ENCODE results near the gene UBE2D2.

UBE2D2 gene

DNA sequence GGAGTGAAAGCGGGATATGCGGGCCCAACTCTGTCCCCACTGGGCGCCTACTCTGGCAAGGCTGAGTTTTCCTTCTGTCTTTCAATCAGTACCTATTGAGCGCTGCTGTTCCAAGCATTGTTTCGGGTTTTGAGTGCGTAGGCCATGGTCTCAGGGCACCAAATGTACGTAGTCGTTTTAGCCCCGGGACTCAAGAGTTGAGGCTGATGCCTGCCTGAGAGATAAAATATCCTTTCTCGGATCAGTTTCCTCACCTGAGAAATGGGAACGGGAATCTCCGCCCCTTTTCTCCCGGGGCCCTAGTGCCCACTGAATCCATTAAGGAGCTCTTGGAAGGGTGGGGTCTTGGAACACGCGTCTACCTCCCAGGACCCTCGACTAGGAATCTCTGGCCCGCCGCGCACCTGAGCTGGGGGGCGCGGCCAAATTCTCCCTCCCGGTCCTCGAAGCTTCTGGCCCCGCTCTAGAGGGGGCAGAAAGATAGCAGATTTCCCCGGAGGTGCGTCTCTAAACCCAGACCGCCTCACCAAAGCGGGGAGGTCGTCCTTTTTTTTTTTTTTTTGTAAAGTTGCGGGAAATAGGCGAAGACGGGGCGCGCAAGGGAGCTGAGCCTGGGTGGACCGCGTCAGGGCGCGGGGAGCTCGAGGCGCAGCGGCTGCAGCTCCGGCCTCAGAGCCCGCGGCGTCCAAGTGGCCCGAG is 86.5 kb downstream of the UBE2D2 start:
- Histone ChIP-seq H3K23ac (ENCODE audit: low read depth, low read length, poor library complexity) (no peak overlapping the region), H3K4me1 (ENCODE audit: control insufficient read depth in 2 of 2, insufficient read depth in 1 of 2, low read depth in 1 of 2, low read length in 2 of 2) (peaks cover 21 to 41% of the 10 kb centered on the region in 2 donors), H4K8ac (ENCODE audit: low read depth, low read length) (no peak overlapping the region), H4K91ac (ENCODE audit: low read depth, low read length, poor library complexity) (no peak overlapping the region), H3K4ac (ENCODE audit: low read length) (no peak overlapping the region), H3K4me2 (ENCODE audit: insufficient read depth, low read length, poor library complexity, severe bottlenecking) (peak overlapping the region; percentile 75), H2BK15ac (ENCODE audit: low read length) (peak overlapping the region; percentile 6), H2AFZ (ENCODE audit: low read length) (peak overlapping the region; percentile 83), H3K79me1 (ENCODE audit: low read depth, low read length) (peaks cover 8% of the 10 kb centered on the region), H3K27ac (replicated peaks; ENCODE audit: low read length) (no peak overlapping the region), H3K9ac (ENCODE audit: low read depth, low read length, poor library complexity) (no peak overlapping the region), H3K4me3 (ENCODE audit: low read length in 2 of 2) (peak overlapping the region; percentile 56 to 88), H3K14ac (ENCODE audit: low read length) (no peak overlapping the region), H2BK12ac (ENCODE audit: low read length) (no peak overlapping the region), H3K9me3 (replicated peaks in 1 of 2; ENCODE audit: control insufficient read depth in 2 of 2, insufficient read depth in 1 of 2, low read depth in 1 of 2, low read length in 2 of 2) (no peaks in the 10 kb centered on the region), H2BK5ac (ENCODE audit: low read length) (no peak overlapping the region), H3K36me3 (replicated peaks in 1 of 2; ENCODE audit: control insufficient read depth in 2 of 2, insufficient read depth in 2 of 2, low read length in 2 of 2) (no peaks in the 10 kb centered on the region), H2BK120ac (ENCODE audit: low read depth, low read length) (no peak overlapping the region), H2AK5ac (ENCODE audit: low read depth, low read length) (no peak overlapping the region), H3K18ac (ENCODE audit: low read length) (peak overlapping the region; percentile 92), H3K27me3 (ENCODE audit: control insufficient read depth in 3 of 3, insufficient read depth in 3 of 3, low read depth in 1 of 3, low read length in 3 of 3) (peaks cover 0 to 23% (median 0%) of the 10 kb centered on the region in 3 experiments)
- DNase-seq (ENCODE audit: low spot score): no peak
- no CpG with 5 or more reads among the region's 46 CpGs for WGBS, 2 donors (ENCODE audit: extremely low coverage in 2 of 2, insufficient read length in 2 of 2, insufficient replicate concordance in 1 of 2)

GRCh38 chr5:139648205-139649081 is 87.3 kb downstream of the UBE2D2 start, which contains the start of gene CXXC5:
CXXC5 (plus strand) TSS chr5:139648349; CDS start chr5:139680524, 32,175 bp downstream.
- Histone ChIP-seq H2BK120ac (ENCODE audit: low read depth, low read length) (no peak within 1 kb of the TSS), H2BK15ac (ENCODE audit: low read length) (peak within 1 kb of the TSS; percentile 6)

DNA sequence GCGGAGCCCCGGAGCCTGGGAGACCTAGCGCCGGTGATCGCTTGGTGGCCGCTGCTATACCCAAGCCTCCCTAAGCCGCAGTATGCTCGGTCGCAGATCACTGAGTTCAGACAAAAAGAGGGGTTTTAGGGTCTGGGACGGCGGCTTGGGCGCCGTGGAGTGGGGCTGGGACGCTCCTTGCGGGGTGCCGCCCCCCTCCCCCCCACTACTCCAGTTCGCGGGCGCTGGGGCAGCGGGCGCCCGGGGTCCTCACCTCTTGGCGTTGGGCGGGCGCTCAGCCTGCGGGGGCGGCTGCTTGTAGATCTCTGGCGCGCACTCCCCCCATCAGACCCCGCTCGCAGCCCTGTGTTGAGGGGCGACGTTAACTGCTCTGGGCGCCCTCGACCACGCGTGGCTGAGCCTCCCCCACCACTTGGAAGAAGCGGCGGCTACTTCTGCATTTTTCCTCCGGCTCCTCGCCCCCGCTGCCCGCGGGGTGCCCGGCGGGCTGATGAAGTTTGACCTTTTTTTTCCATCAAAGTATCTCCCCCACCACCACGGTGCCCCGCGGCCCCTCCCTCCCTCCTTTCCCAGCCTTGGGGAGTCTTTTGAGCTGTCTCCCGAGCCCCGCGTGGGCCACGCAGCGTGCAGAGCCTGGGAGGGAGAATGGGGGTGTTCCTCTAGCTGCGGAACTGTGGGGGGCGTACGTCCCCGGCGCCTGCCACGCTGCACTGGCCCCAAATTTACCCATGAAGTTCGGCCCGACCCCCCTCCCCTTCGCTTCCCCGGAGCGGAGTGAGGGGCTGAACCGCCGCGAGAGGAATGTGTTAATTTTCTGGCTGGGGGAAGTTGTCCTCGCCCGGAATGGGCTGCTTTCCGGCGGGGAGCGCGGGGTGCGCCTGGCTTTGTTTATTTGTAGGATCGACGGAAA is 88.2 kb downstream of the UBE2D2 start:
- Histone ChIP-seq H2AK5ac (ENCODE audit: low read depth, low read length) (peak overlapping the region; percentile 69), H3K4me3 (ENCODE audit: low read length in 2 of 2) (peak overlapping the region; percentile 88 to 90), H3K27ac (replicated peaks; ENCODE audit: low read length) (peak overlapping the region; percentile 87), H3K23ac (ENCODE audit: low read depth, low read length, poor library complexity) (no peak overlapping the region), H3K4me2 (ENCODE audit: insufficient read depth, low read length, poor library complexity, severe bottlenecking) (peak overlapping the region; percentile 99), H3K27me3 (ENCODE audit: control insufficient read depth in 3 of 3, insufficient read depth in 3 of 3, low read depth in 1 of 3, low read length in 3 of 3) (peaks cover 0 to 23% (median 0%) of the 10 kb centered on the region in 3 experiments), H3K9me3 (replicated peaks in 1 of 2; ENCODE audit: control insufficient read depth in 2 of 2, insufficient read depth in 1 of 2, low read depth in 1 of 2, low read length in 2 of 2) (no peaks in the 10 kb centered on the region), H2BK5ac (ENCODE audit: low read length) (peak overlapping the region; percentile 66), H2AFZ (ENCODE audit: low read length) (peak overlapping the region; percentile 83), H3K18ac (ENCODE audit: low read length) (peak overlapping the region; percentile 94), H3K4me1 (ENCODE audit: control insufficient read depth in 2 of 2, insufficient read depth in 1 of 2, low read depth in 1 of 2, low read length in 2 of 2) (peaks cover 32 to 41% of the 10 kb centered on the region in 2 donors), H2BK15ac (ENCODE audit: low read length) (no peak overlapping the region), H2BK120ac (ENCODE audit: low read depth, low read length) (peak overlapping the region; percentile 69), H4K8ac (ENCODE audit: low read depth, low read length) (no peak overlapping the region), H4K91ac (ENCODE audit: low read depth, low read length, poor library complexity) (no peak overlapping the region), H2BK12ac (ENCODE audit: low read length) (no peak overlapping the region), H3K79me1 (ENCODE audit: low read depth, low read length) (peaks cover 14% of the 10 kb centered on the region), H3K9ac (ENCODE audit: low read depth, low read length, poor library complexity) (peak overlapping the region; percentile 90), H3K4ac (ENCODE audit: low read length) (no peak overlapping the region), H3K14ac (ENCODE audit: low read length) (peak overlapping the region; percentile 50), H3K36me3 (replicated peaks in 1 of 2; ENCODE audit: control insufficient read depth in 2 of 2, insufficient read depth in 2 of 2, low read length in 2 of 2) (peaks cover 0 to 4% of the 10 kb centered on the region in 2 donors)
- DNase-seq (ENCODE audit: low spot score): no peak
- no CpG with 5 or more reads among the region's 77 CpGs for WGBS, 2 donors (ENCODE audit: extremely low coverage in 2 of 2, insufficient read length in 2 of 2, insufficient replicate concordance in 1 of 2)

More at GRCh38 chr5:139648205-139649081, 87.3 kb downstream of the UBE2D2 start, which contains the start of gene CXXC5:
- no peak within 1 kb of the TSS for H4K91ac ChIP-seq (ENCODE audit: low read depth, low read length, poor library complexity)
- H3K9me3 ChIP-seq (replicated peaks in 1 of 2; ENCODE audit: control insufficient read depth in 2 of 2, insufficient read depth in 1 of 2, low read depth in 1 of 2, low read length in 2 of 2): no peaks in the 10 kb centered on the region
- H4K8ac ChIP-seq (ENCODE audit: low read depth, low read length): no peak within 1 kb of the TSS
- no peak within 1 kb of the TSS for H2BK12ac ChIP-seq (ENCODE audit: low read length)
- peak within 1 kb of the TSS; percentile 90 for H3K9ac ChIP-seq (ENCODE audit: low read depth, low read length, poor library complexity)
- peak within 1 kb of the TSS; percentile 87 for H3K27ac ChIP-seq (replicated peaks; ENCODE audit: low read length)
- peak within 1 kb of the TSS; percentile 66 for H2BK5ac ChIP-seq (ENCODE audit: low read length)
- DNase-seq (ENCODE audit: low spot score): peak; percentile 89
- H3K79me1 ChIP-seq (ENCODE audit: low read depth, low read length): peaks cover 8% of the 10 kb centered on the region
- peak within 1 kb of the TSS; percentile 49 for H2AK5ac ChIP-seq (ENCODE audit: low read depth, low read length)
- peak within 1 kb of the TSS; percentile 52 for H3K23ac ChIP-seq (ENCODE audit: low read depth, low read length, poor library complexity)
- H3K36me3 ChIP-seq (replicated peaks in 1 of 2; ENCODE audit: control insufficient read depth in 2 of 2, insufficient read depth in 2 of 2, low read length in 2 of 2): no peaks in the 10 kb centered on the region
- no CpG with 5 or more reads among the region's 106 CpGs for WGBS, 2 donors (ENCODE audit: extremely low coverage in 2 of 2, insufficient read length in 2 of 2, insufficient replicate concordance in 1 of 2)
- peak within 1 kb of the TSS; percentile 96 for H3K18ac ChIP-seq (ENCODE audit: low read length)
- H3K4ac ChIP-seq (ENCODE audit: low read length): no peak within 1 kb of the TSS
- peak within 1 kb of the TSS; percentile 83 for H2AFZ ChIP-seq (ENCODE audit: low read length)
- peak within 1 kb of the TSS; percentile 88 to 90 for H3K4me3 ChIP-seq (ENCODE audit: low read length in 2 of 2)
- peak within 1 kb of the TSS; percentile 99 for H3K4me2 ChIP-seq (ENCODE audit: insufficient read depth, low read length, poor library complexity, severe bottlenecking)
- H3K14ac ChIP-seq (ENCODE audit: low read length): peak within 1 kb of the TSS; percentile 39
- H3K4me1 ChIP-seq (ENCODE audit: control insufficient read depth in 2 of 2, insufficient read depth in 1 of 2, low read depth in 1 of 2, low read length in 2 of 2): peaks cover 24 to 41% of the 10 kb centered on the region in 2 donors
- peaks cover 0 to 23% (median 0%) of the 10 kb centered on the region in 3 experiments for H3K27me3 ChIP-seq (ENCODE audit: control insufficient read depth in 3 of 3, insufficient read depth in 3 of 3, low read depth in 1 of 3, low read length in 3 of 3)

Measured in neuronal stem cell (in vitro differentiated cells).